ENCODE results near the gene SBNO1.

DNA sequence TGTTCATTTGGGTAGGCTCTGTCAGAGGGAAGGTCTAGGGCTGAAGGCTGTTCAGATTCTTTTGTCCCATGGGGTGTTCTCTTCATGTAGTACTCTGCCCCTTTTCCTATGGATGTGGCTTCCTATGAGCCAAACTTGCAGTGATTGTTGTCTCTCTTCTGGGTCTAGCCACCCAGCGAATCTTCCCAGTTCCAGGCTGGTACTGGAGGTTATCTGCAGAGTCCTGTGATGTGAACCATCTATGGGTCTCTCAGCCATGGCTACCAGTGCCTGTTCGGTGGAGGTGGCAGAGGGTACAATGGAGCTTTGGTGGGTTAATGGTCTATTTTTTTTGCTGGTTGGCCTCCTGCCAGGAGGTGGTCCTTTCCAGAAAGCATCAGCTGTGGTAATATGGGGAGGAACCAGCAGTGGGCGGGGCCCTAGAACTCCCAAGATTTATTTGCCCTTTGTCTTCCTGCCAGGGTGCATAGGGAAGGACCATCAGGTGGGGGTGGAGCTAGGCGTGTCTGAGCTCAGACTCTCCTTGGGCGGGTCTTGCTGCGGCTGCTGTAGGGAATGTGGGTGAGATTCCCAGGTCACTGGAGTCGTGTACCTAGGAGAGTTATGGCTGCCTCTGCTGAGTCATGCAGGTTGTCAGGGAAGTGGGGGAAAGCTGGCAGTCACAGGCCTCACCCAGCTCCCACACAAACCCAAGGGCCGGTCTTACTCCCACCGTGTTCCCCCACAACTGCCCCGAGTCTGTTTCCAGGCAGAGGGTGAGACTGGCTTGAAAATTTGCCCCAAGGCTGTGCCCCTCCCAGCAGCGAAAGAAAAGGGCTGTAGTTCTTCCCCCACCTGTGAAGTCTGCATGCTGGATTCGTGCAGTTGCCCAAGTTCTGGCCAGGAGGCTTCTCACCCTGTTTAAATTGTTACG, 113.9 kb downstream of the SBNO1 start:
- TF ChIP-seq, protein P1, sequence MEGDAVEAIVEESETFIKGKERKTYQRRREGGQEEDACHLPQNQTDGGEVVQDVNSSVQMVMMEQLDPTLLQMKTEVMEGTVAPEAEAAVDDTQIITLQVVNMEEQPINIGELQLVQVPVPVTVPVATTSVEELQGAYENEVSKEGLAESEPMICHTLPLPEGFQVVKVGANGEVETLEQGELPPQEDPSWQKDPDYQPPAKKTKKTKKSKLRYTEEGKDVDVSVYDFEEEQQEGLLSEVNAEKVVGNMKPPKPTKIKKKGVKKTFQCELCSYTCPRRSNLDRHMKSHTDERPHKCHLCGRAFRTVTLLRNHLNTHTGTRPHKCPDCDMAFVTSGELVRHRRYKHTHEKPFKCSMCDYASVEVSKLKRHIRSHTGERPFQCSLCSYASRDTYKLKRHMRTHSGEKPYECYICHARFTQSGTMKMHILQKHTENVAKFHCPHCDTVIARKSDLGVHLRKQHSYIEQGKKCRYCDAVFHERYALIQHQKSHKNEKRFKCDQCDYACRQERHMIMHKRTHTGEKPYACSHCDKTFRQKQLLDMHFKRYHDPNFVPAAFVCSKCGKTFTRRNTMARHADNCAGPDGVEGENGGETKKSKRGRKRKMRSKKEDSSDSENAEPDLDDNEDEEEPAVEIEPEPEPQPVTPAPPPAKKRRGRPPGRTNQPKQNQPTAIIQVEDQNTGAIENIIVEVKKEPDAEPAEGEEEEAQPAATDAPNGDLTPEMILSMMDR (IDR thresholded peaks at IDR 0.05; ENCODE audit: low read depth, low read length, poor library complexity, severe bottlenecking): no peak
- TF ChIP-seq EZH2phosphoT487 (IDR thresholded peaks at IDR 0.05; ENCODE audit: borderline replicate concordance, low read length): no peak

Data from DOHH2 (cell line).